Measurements from ENCODE around the gene SWAP70.
"Not testable (repeated sequence)": the region's sequence is repeated elsewhere in the genome, so short reads cannot be mapped to it uniquely, and the experiment has no call there.

The SWAP70 gene

GRCh38 chr11:9663699-9664275, at the start of gene SWAP70:
TSS of gene SWAP70 (plus strand) at chr11:9664077. CDS start at chr11:9664180, 103 bp downstream.
- DNase-seq (ENCODE audit: low spot score), result peak; percentile 54

GRCh38 chr11:9615031-9615451, 48.8 kb upstream of the SWAP70 start:
- DNase-seq (ENCODE audit: low spot score), result no peak

DNA sequence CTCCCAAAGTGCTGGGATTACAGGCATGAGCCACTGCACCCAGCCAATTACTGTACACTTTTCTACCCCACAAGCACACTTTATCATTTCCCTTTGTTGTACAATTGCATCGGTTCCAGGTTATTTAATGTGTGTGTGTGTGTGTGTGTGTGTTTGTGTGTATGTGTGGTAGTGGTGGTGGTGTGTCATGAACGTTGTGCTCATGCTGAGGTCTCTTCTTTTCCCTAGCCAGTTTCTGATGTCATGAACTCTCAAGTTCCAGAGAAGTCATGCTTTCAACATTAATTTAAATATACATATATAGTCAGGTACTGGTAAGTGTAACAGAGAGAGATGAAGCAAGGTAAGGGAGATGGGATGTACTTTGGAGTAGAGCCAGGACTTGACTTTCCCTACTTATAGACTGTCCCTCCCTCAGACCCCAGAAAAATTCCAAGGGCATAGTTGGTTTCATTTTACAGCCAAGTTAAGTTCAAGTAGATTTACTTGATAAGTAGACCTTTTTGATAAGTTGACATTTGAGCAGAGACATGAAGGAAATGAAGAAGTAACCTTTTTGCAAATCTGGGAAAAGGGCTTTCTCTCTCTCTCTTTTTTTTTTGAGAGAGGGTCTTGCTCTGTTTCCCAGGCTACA, 47.7 kb upstream of the SWAP70 start:
- no peak for DNase-seq (ENCODE audit: low spot score)

GRCh38 chr11:9616858-9617257, 47.0 kb upstream of the SWAP70 start:
- DNase-seq (ENCODE audit: low spot score), result no peak

DNA sequence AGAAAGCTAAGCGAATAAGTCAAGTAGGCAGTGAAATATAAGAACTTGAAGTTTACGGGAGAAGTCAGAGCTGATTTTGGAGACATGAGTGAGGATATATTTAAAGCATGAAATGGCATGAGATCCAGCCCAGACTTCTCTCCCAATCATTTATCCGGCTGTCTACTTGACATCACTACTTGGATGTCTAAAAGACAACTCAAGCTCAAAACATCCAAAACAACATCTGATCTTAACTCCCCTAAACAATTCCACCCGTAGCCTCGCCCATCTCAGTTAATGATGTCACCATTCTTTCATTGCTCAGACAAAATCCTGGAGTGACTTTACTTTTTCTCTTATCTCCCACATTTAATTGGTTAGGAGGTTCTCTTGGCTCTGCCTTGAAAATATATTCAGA, 45.9 kb upstream of the SWAP70 start:
- DNase-seq (ENCODE audit: low spot score), result no peak

- DNase-seq (ENCODE audit: low spot score), result no peak
Measured at GRCh38 chr11:9619004-9619403, 44.9 kb upstream of the SWAP70 start.

- no peak for DNase-seq (ENCODE audit: low spot score)
Measured at GRCh38 chr11:9619971-9620370, 43.9 kb upstream of the SWAP70 start.

DNA sequence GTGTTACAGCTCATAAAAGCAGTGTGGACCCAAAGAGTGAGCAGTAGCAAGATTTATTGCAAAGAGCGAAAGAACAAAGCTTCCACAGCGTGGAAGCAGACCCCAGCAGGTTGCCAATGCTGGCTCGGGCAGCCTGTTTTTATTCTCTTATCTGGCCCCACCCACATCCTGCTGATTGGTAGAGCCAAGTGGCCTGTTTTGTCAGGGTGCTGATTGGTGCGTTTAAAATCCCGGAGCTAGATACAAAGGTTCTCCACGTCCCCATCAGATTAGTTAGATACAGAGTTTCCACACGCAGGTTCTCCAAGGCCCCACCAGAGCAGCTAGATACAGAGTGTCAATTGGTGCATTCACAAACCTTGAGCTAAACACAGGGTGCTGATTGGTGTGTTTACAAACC, 41.5 kb upstream of the SWAP70 start:
- not testable (repeated sequence) for DNase-seq (ENCODE audit: low spot score)

GRCh38 chr11:9623053-9623452, 40.8 kb upstream of the SWAP70 start:
- not testable (repeated sequence) for DNase-seq (ENCODE audit: low spot score)

- no peak for DNase-seq (ENCODE audit: low spot score)
Measured at GRCh38 chr11:9624448-9624847, 39.4 kb upstream of the SWAP70 start.

DNA sequence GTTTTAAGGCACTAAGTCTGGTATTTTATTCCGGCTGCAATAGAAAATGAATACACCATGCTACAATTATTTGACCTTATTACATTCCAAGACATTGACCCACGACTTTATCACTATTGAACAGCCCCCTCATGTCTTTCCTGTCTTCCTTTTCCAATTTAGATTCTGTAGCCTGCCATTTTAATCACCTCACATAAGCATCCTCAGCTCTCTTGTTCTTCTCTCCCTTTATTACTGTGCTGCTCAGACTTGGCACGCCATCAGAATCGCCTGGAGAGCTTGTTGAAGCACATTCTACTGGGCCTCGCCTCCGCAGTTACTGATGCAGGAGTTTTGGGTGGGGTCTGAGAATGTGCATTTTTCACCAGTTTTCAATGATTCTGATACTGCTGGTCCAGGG, 38.7 kb upstream of the SWAP70 start:
- DNase-seq (ENCODE audit: low spot score), result no peak

DNA sequence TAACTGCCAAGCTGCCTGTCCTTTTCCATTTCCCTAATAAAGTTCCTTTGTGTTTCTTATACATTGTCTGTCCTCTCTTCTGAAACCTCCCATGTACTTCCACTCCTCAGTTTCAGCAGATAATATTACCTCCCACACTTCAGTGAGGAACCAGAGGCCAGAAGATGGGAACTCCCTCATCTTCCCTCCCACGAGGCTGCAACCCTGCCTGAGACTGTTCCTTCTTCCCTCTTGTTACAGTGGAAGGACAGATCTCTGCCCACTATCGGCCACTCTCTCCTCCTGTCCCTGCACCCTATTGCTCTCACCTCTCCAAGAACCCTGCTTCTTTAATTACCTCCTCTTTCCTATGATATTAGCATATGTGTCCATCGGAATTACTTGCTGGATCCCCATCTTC, 38.1 kb upstream of the SWAP70 start:
- DNase-seq (ENCODE audit: low spot score), result no peak

DNA sequence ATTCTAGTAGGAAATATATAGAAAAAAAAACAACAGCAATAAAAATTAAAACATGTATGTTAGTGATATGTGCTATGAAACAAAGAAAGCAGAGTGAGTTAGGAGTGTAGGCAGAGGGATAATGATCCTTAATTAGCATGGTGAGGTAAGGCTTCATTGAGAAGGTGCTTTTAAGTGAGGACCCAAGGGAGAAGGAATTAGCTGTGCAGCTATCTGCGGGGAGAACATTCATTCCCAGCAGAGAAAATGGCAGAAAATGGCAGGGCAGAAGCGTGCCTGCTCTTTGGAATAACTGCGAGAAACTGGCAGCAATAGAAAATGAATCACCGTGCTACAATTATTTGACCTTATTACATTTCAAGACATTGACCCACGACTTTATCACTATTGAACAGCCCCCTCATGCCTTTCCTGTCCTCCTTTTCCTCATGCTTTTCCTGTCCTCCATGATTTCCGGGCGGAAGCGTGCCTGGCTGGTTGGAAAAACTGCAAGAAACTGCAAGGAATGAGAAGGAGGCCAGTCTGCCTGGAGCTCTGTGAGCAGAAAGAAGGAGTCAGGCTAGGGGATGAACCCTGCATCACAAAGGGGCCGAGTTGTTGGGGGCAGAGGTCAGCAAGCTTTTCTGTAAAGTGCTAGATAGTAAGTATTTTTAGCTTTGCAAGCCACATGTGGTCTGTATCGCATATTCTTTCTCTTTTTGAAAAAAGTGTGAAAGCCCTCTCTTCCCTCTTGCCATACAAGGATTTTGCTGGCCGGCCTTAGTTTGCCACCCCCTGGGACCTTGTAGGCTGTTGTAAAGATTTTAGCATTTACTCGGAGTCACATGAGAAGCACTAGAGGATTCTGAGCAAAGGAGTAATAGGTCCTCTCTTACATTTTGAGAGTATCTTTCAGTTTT, 37.1 kb upstream of the SWAP70 start:
- no peak for DNase-seq (ENCODE audit: low spot score)

DNA sequence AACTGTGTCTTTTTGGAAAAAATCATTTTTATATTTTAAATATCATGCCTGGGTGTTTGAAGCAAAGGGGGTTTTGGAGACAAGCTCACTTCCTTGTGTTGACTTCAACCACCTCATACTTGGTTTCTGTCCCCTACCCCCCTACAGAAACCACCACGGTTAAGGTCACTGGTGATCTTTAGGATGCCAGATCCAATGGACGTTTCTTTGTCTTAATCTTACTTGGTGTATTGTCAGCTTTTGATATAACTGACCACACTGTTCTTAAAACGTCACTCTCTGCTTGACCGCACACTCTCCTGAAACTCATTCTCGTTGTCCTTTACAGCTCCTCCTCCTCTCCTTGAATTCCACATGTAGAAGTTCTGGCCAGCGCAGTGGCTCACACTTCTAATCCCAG, 34.8 kb upstream of the SWAP70 start:
- DNase-seq (ENCODE audit: low spot score), result no peak

DNA sequence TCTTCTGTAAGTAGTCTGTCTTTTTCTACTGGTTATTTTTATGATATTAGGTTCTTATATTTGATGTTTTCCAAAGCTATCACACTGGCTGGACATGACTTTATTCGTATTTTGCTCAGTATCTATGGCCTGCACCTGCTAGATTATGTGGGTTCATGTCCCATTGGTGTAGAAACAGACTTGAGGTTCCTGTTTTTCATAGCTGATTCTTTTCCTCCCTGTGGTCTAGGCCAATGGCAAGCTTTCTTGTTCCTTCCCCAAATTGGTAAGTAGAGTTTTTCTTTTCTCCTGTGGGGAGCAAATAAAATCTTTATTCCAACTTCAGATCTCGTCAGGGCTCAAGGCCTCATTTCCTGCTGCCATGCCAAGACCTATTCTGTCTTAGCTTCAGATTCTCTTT, 30.2 kb upstream of the SWAP70 start:
- no peak for DNase-seq (ENCODE audit: low spot score)

DNA sequence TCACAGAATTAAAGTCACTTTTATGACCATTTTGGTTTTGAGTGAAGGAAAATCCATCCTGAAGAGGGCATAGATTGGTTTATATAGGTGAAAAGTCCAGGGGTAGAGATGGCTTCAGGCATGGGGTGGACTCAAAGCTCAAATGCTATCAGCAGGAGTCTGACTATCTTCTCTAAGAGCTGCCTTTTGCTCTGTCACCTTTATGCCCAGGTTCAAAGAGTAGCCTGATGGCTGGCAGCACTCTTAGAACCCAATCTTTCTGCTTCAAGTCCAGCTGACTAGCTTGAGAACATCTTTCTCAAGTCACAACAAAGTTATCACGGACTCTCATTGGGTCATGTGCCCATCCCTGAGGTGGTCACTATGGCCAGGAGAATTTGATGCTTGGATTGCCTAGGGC, 27.2 kb upstream of the SWAP70 start:
- no peak for DNase-seq (ENCODE audit: low spot score)

DNA sequence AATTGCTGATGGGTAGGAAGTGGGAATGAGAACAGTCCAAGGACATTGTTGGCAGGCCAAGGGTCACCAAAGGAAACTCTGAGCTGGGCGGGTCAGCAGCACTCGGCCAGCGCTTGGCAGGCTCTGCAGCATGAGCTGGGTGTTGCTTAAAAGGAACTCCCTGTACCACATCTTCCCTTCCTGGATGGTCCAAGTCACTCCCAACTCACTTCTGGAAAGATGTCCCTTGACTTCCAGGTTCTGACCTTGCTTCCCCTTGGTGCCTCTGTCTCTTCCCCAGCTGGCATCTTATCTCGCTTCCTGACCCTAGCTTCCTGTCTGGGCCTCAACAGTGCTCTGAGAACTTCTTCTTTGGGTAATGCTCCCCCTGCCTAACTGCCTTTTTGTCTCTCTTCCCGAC, 24.8 kb upstream of the SWAP70 start:
- DNase-seq (ENCODE audit: low spot score), result no peak

GRCh38 chr11:9639985-9640384, 23.9 kb upstream of the SWAP70 start:
- no peak for DNase-seq (ENCODE audit: low spot score)

DNA sequence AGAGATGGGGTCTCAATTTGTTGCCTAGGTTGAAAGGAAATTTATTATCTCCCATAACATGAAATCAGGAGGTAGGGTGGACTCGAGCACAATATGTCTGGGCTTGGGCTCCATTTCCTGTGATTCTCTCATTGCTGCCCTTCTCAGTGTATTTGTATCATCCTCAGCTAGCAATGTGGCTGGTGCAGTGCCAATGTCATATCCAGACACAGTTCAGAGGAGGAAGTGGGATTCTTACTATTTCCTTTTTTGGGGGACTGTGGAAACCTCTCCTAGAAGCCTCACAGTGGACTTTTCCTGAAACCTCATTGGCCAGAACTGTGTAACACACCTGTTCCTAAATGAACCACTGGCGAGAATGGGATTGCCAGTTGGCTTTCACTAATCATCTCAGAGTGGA, 21.0 kb upstream of the SWAP70 start:
- DNase-seq (ENCODE audit: low spot score), result no peak

DNA sequence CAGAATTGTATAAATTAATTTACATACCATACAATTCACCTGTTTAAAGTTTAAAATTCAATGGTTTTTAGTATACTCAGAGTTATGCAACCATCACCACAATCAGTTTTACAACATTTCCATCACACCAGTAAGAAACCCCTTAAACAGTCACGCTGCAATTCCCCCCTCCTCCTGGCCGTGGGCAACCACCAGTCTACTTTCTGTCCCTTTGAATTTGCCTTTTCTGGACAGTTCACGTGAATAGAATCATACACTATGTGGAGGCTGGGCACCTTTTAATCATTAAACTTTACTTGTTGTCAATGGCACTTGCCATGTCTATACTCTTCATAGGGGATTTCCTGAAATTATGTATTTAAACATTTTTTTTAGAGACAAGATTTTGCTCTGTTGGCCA, 20.1 kb upstream of the SWAP70 start:
- no peak for DNase-seq (ENCODE audit: low spot score)

GRCh38 chr11:9645881-9646280, 18.0 kb upstream of the SWAP70 start:
- no peak for DNase-seq (ENCODE audit: low spot score)

- no peak for DNase-seq (ENCODE audit: low spot score)
Measured at GRCh38 chr11:9646324-9646723, 17.6 kb upstream of the SWAP70 start.

DNA sequence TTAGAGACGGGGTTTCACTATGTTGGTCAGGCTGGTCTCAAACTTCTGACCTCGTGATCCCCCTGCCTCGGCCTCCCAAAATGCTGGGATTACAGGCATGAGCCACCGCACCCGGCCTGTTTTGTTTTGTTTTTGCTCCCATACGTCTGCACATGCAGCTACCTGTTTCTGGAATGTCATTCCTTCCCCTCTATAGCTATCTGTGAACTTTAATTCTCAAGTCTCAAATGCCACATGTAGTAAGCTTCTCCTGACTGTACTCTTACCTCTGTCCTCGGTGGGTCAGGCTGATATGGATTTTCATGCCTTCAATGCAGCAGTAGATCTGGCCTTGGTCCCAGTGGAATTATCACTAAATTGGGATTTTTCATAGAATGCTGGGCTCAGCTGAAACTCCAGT, 12.4 kb upstream of the SWAP70 start:
- DNase-seq (ENCODE audit: low spot score), result no peak
